Cardiac septum (tissue), 1 donor: Measurements from ENCODE around the gene ENDOV. TPM values are rescaled to one million over a fixed set of nuclear protein-coding genes. Genes with fewer than 3 reads are reported as not detected.

Experiments used
- DNase-seq: peaks from one replicate; pipeline ENCODE4 v3.0.0-alpha.2; 2020; ENCODE audit warnings: low spot score
- intact Hi-C: fragments of 100-400 bp; cut with DNase I; formaldehyde crosslinking; loops from one replicate; pipeline ENCODE4 v1.14.0; 2022
- long read RNA-seq: library from polyadenylated mRNA; unstranded; transcript quantifications from one replicate; pipeline ENCODE4 v2.0.0, GENCODE V29; 2021
- total RNA-seq: library from RNA; stranded (reverse); fragmentation: NEBNext Ultra II Directional; extraction: Animal tissue kit (Norgen Biotek cat#: 25700); gene quantifications from one replicate; pipeline ENCODE4 v1.2.1, GENCODE V29; 2021
- donor health status: DM: no; HTN: no; CAD: no.

Gene ENDOV
- 12.8 TPM for total RNA-seq
- long read RNA-seq, partial matches to known transcripts = 0 of 16 reads
- long read RNA-seq, other reads (novel, unspliced or antisense) = 14 of 16 reads

DNA sequence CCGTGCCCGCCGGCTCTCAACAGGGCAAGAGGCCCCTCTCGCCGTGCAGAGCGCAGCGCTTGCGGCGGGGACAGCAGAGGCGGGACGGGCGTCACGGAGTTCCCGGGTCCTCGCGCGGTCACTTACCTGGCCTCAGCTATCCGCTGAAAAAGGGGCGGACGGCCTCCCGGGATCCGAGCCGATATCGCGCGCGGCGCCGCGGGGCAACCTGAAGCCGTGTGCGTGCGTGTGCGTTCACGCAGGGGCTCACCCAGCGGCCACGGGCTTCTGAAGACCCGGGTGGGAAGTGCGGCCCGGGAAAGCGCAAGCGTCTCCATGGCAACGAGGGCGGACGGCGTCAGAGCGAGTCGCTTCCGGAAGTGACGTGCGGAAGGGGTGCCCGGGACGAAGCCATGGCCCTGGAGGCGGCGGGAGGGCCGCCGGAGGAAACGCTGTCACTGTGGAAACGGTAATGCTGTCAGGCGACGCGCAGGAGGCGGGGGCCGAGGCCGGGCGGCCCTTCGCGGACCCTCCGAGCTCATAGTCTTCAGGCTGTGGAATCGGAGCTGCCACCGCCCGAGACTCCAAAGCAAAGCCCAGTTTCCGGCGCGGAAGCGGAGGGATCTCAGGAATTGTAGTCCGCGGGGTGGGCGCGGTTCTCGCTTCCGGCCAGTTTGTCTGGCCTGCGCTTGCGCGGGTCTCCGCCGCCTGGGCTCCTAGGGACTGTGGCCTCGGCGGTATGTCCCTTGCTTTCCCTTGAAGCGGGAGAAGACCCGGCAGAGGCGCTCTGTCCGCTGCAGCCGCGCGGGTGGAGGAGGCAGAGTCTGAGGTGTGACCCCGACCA, at the start of gene ENDOV:
ENDOV (plus strand) TSS at position 365 of the 823 bp plus-strand sequence; CDS start at position 393, 28 bp downstream.
- intact Hi-C loops = loop anchor here (1.0 kb wide), 1 partner anchor 39 kb away; no protein-coding TSS in a partner anchor
- peak; percentile 97 for DNase-seq

DNA sequence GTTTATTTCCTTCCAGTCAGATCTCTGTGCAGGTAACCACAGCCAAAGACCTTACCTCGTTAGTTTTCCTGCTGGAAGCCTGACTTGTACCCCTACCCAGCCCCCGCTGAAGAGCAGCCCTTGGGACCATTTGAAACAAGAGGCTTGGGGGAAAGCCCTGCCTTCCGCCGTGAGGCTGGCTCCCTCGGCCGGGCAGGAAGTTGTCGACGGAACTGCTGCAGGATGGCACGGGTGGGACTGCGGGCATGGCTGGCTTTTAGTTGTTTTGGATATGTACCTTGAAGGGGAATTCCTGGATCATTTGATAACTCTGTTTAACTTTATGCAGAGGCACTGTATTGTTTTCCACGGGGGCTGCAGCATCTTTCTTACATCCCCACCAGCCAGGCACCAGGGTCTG, 49.0 kb upstream of the ENDOV start:
- peak; percentile 70 for DNase-seq
- intact Hi-C loops = no loop called here

DNA sequence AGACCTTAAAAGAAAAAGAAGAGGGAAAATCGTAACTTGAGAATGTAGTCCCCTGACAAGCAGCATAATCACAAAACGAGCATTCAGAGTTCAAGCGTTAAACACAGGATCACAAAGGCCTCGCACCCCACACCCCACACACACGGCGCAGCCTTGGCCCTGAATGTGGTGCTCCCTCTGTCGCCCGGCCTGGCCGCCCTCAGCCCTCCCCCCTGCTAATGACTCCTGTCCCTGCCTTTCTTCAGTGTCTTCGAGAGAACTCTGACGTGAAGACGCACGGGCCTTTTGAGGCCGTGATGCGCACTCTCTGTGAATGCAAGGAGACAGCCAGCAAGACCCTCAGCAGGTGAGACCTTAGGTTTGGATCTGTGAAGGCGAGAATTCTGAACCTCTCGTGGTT, 47.5 kb upstream of the ENDOV start:
- intact Hi-C loops = no loop called here
- DNase-seq = peak; percentile 9

DNA sequence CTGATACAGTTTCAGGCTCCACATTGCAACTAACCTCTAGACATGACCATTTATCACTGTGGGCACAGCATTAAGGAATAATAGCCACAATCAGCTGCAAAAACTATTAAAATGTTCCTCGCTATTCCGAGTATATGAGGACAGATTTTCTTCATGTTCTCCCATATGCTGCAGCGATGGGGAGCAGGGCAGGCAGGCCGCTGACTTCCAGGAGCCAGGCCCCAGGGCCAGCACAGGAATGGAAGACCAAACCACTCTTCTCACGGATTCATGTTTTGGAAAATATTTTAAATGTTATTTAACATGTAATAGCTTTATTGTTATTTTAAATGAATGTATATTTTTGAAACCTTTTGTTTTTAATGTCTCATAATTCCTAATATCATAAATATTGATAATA, 43.8 kb upstream of the ENDOV start:
- DNase-seq = no peak
- intact Hi-C loops = no loop called here

GRCh38 chr17:80372456-80372855, 42.5 kb upstream of the ENDOV start:
- no peak for DNase-seq
- intact Hi-C loops = no loop called here

- intact Hi-C loops = no loop called here
- DNase-seq = peak; percentile 15
These were observed 41.9 kb upstream of the ENDOV start for GRCh38 chr17:80372922-80373570.

DNA sequence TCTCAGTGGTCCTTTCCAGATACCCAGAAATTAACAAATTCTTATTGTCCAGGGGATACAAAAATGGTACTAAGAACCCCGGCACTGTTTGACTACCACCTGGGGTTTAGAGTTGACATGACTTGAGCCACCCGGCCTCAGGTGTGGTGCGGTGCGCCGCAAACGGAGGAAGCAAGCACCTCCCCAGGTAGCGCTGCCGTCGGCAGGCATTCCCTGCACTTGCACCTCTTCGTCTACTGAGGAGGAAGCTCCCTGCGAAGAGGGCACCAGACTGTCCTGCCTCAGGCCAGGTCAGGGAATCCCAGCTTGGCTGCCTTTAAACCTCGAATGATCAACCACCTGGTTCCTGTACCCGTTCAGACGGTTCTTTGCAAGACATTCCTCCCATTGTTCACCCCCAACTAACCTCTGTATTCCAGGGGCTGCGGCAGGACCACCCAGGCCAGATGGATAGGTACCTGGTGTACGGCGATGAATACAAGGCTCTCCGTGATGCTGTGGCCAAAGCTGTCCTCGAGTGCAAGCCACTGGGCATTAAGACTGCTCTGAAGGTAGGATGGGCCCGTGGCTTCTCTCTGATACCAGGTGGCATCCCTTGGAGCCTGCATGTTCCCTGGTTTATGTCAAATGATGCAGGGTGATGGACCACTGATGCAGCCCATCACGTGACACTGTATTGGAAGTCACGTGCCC, 40.8 kb upstream of the ENDOV start:
- peak; percentile 60 for DNase-seq
- intact Hi-C loops = no loop called here

DNA sequence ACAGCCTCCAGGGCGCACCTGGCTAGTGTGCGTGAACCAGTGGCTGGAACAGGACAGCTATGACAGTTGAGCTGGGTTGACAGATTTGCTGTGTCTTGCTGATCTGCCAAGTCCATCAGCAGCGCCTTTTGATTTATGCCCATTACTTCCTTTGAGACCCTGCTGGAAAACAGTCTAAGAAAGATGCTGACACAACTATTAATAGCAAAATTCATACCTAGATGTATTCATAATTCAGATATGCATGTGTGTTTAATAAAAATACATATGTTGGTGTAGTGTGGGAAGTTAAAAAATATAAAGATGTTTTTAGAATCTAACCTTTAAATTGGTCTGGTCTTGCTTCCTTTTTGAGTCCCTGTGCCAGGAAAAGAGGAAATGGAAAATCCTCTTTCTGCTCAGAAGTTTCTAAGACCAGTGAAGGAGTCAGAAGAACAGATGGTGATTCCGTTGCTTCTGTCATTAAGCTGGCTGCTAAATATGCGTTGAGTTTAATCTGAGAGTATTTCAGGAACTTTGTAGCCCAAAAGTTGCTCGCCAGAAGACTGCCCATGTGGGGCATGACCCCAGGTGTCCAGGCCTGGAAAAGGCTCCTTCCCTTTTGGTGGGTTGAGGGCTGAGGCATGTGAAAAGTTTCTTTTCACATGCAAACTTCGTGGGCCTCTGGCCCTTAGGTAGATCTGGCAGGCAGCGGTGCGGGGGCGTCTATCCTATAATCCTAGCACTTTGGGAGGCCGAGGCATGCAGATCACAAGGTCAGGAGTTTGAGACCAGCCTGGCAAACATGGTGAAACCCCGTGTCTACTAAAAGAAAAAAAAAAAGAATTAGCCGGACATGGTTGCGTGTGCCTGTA, 40.0 kb upstream of the ENDOV start:
- intact Hi-C loops = no loop called here
- DNase-seq = peak; percentile 10

GRCh38 chr17:80376531-80376930, 38.4 kb upstream of the ENDOV start:
- DNase-seq = no peak
- intact Hi-C loops = no loop called here

- peak; percentile 44 for DNase-seq
- intact Hi-C loops = no loop called here
These were observed 37.2 kb upstream of the ENDOV start for GRCh38 chr17:80377798-80378197.

GRCh38 chr17:80379348-80379747, 35.6 kb upstream of the ENDOV start:
- DNase-seq = peak; percentile 38
- intact Hi-C loops = no loop called here

DNA sequence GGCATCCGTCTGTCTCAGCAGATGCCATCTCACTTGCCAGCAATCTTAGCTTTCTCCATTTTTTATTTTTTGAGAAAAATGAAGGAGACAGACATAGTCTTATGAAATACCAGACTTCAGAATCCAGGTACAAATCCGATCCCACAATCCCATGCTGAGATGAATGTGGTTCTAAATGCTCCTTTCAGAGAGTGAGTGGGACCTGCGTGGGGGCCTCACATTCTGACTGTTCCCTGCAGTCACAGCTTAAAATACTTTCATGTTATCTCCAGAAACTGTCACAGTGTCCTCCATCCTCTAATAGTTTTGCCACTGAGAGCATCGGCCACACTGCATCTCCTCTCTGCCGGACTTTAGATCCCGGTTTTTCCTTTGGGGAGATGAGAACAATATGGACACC, 34.9 kb upstream of the ENDOV start:
- no peak for DNase-seq
- intact Hi-C loops = no loop called here

GRCh38 chr17:80380555-80381002, 34.4 kb upstream of the ENDOV start:
- intact Hi-C loops = no loop called here

DNA sequence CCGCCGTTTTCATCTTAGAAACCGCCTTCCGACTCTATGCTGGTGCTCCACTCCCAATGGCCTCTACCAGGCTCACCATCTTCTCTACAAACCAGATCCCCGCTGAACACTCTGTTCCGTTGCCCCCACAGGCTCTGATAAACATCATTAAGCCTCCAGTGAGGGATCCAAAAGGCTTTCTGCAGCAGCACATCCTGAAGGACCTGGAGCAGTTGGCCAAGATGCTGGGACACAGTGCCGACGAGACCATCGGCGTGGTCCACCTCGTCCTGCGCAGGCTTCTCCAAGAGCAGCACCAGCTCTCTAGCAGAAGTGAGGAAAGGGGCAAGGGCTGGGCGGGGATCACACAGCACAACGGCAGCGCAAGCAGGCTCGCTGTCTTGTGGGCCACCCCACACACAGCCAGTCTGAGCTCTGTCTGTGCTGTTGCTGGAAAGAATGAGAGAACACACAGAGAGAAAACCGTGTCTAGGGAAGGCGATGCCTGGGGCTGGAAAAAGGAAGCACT, 33.5 kb upstream of the ENDOV start:
- DNase-seq = peak; percentile 26
- intact Hi-C loops = no loop called here

More at GRCh38 chr17:80380555-80381002, 34.4 kb upstream of the ENDOV start:
- DNase-seq = peak; percentile 9

DNA sequence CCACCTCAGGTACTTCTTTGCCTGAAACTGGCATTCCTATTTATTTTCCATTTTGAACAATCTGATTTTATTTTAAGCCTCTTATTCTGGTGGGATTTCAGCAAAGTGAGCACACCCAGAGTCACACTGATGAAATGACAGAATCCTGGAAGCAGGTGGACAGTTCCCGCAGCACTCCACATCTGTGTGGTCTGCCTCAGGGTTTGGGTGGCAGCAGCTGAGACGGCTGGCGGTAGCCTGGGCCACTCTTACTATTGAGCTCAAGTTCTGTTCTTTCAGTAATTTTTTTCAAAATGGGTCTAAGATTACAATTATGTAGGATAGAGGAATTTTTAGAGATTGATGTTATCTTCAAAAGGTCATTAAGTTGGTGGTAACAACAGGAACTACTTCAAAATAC, 32.5 kb upstream of the ENDOV start:
- DNase-seq = peak; percentile 17
- intact Hi-C loops = no loop called here

DNA sequence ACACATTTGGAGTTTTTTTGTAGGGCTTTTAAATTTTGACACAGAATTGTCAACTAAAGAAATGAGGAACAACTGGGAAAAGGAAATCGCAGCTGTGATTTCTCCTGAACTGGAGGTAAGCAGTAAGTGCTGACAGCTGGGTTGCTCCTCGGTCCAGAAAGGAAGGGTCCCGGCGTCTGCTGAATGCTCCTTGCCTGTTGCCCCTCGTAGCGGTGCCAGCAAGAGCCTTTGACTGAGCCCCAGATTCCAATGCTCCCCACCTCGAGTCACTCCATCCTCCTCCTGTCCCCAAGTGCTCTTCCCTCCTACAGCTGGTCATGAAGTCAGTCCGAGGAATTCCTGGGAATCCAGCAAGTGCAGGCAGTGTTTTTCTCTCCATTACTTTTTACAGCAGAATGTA, 32.0 kb upstream of the ENDOV start:
- peak; percentile 17 for DNase-seq
- intact Hi-C loops = no loop called here

- intact Hi-C loops = no loop called here
These were observed 30.6 kb upstream of the ENDOV start for GRCh38 chr17:80384078-80384960.

DNA sequence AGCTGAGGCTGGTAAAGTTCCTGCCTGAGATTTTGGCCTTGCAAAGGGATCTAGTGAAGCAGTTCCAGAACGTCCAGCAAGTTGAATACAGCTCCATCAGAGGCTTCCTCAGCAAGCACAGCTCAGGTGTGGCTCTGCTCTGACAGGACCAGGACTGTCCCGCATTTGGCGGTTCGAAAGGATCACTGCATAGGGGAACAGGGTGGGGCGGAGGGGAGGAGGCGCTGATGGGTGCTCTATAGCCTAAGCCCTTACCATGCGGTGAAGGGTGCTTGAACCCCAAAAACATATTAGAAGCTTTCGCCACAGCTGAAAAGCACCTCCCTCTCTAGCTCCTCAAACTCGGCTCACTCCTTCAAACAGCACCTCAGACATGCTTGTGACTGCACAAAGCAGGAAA, 29.9 kb upstream of the ENDOV start:
- intact Hi-C loops = no loop called here
- DNase-seq = peak; percentile 39

More at GRCh38 chr17:80384078-80384960, 30.6 kb upstream of the ENDOV start:
- peak; percentile 49 for DNase-seq
